GM18502 (cell line): ENCODE data around the gene CPNE7.
"Not testable (repeated sequence)": the region's sequence is repeated elsewhere in the genome, so short reads cannot be mapped to it uniquely, and the experiment has no call there.

Experiments used
- ATAC-seq: cut with Tn5 transposase; IDR thresholded peaks from one replicate; pipeline ENCODE4 v1.9.1; 2021; ENCODE audit warnings: mild to moderate bottlenecking; ENCODE audit not compliant: unreplicated experiment, poor library complexity

CPNE7 gene

GRCh38 chr16:89618109-89618998 is 42.8 kb downstream of the CPNE7 start:
- ATAC-seq, result no peak

- no peak for ATAC-seq
Measured at GRCh38 chr16:89619840-89620239, 44.3 kb downstream of the CPNE7 start.

GRCh38 chr16:89620406-89620841 is 44.9 kb downstream of the CPNE7 start:
- ATAC-seq, result no peak

- ATAC-seq, result no peak
Measured at GRCh38 chr16:89621136-89621697, 45.7 kb downstream of the CPNE7 start.

GRCh38 chr16:89621698-89622409 is 46.3 kb downstream of the CPNE7 start:
- no peak for ATAC-seq

- ATAC-seq, result no peak
Measured at GRCh38 chr16:89623511-89624261, 48.1 kb downstream of the CPNE7 start.

GRCh38 chr16:89624777-89625761 is 49.5 kb downstream of the CPNE7 start:
- no peak for ATAC-seq

GRCh38 chr16:89629827-89630610 is 54.5 kb downstream of the CPNE7 start:
- no peak for ATAC-seq

- no peak for ATAC-seq
Measured at GRCh38 chr16:89633064-89633631, 57.6 kb downstream of the CPNE7 start.

- ATAC-seq, result not testable (repeated sequence)
Measured at GRCh38 chr16:89634463-89635385, 59.2 kb downstream of the CPNE7 start.

- no peak for ATAC-seq
Measured at GRCh38 chr16:89636663-89637062, 61.1 kb downstream of the CPNE7 start.

GRCh38 chr16:89637379-89637778 is 61.8 kb downstream of the CPNE7 start:
- no peak for ATAC-seq

- no peak for ATAC-seq
Measured at GRCh38 chr16:89638455-89638854, 62.9 kb downstream of the CPNE7 start.

GRCh38 chr16:89639385-89639784 is 63.8 kb downstream of the CPNE7 start:
- no peak for ATAC-seq

GRCh38 chr16:89641458-89642119 is 66.0 kb downstream of the CPNE7 start:
- no peak for ATAC-seq

- no peak for ATAC-seq
Measured at GRCh38 chr16:89642574-89642973, 67.0 kb downstream of the CPNE7 start.
